ENCODE measurements around the gene OR52K2. TPM values are rescaled to one million over a fixed set of nuclear protein-coding genes. Genes with fewer than 3 reads are reported as not detected.

OR52K2 gene
- total and polyA plus RNA-seq, 2 donors (not counting 1 experiment from before 2014, with no cell fraction given): not detected

- H3K27me3 ChIP-seq (ENCODE audit: control insufficient read depth, insufficient read depth, low read length): no peaks in the 10 kb centered on the region
- no peaks in the 10 kb centered on the region for H3K79me2 ChIP-seq (ENCODE audit: control insufficient read depth, insufficient read depth, low read length)
- H3K36me3 ChIP-seq (ENCODE audit: control insufficient read depth, insufficient read depth, low read length): no peaks in the 10 kb centered on the region
- H3K4me3 ChIP-seq (replicated peaks in 1 of 4; ENCODE audit: control extremely low read depth in 1 of 4, insufficient read depth in 1 of 4, low read depth in 3 of 4, low read length in 4 of 4): no peak overlapping the region
- H3K27ac ChIP-seq (ENCODE audit: insufficient read depth, low read length): no peak overlapping the region
- H3K9me3 ChIP-seq (ENCODE audit: control insufficient read depth, insufficient read depth, low read depth, low read length): no peaks in the 10 kb centered on the region
- no peak overlapping the region for H3K4me2 ChIP-seq (ENCODE audit: extremely low read depth, insufficient read depth, low read length)
- no peaks in the 10 kb centered on the region for H4K20me1 ChIP-seq (ENCODE audit: control insufficient read depth, extremely low read depth, insufficient read depth, low read length)
- no peak overlapping the region for H3K9ac ChIP-seq (ENCODE audit: insufficient read depth, low read length)
- H2AFZ ChIP-seq (ENCODE audit: low read length): no peak overlapping the region
- peak in 1 of 2 donors; percentile 3 for DNase-seq (ENCODE audit: low read depth in 2 of 2)
- no peaks in the 10 kb centered on the region for H3K4me1 ChIP-seq (ENCODE audit: control insufficient read depth, extremely low read depth, insufficient read depth, low read length)
- no peak for TF ChIP-seq EZH2 (IDR thresholded peaks at IDR 0.05; ENCODE audit: low read length, missing control alignments)
- TF ChIP-seq, protein P1, sequence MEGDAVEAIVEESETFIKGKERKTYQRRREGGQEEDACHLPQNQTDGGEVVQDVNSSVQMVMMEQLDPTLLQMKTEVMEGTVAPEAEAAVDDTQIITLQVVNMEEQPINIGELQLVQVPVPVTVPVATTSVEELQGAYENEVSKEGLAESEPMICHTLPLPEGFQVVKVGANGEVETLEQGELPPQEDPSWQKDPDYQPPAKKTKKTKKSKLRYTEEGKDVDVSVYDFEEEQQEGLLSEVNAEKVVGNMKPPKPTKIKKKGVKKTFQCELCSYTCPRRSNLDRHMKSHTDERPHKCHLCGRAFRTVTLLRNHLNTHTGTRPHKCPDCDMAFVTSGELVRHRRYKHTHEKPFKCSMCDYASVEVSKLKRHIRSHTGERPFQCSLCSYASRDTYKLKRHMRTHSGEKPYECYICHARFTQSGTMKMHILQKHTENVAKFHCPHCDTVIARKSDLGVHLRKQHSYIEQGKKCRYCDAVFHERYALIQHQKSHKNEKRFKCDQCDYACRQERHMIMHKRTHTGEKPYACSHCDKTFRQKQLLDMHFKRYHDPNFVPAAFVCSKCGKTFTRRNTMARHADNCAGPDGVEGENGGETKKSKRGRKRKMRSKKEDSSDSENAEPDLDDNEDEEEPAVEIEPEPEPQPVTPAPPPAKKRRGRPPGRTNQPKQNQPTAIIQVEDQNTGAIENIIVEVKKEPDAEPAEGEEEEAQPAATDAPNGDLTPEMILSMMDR (conservative IDR thresholded peaks at IDR 0.05 in 1 of 2, IDR thresholded peaks at IDR 0.05 in 1 of 2; ENCODE audit: low read depth in 1 of 2, low read length in 2 of 2): no peak
Observed at GRCh38 chr11:4496557-4497248, 47.6 kb downstream of the OR52K2 start.

Other genes with a start within 250 kb of the OR52K2 start
- gene OR52B4, start 80.9 kb upstream of the OR52K2 start, total RNA-seq: not detected in 2 replicates
- gene OR52B4, start 80.9 kb upstream of the OR52K2 start, polyA plus RNA-seq: not detected in 2 replicates
- gene TRIM21, start 55.6 kb upstream of the OR52K2 start, total RNA-seq: 25.2 and 28.4 TPM in 2 replicates
- 22.9 and 30.5 TPM in 2 replicates for gene TRIM21, start 55.6 kb upstream of the OR52K2 start, polyA plus RNA-seq
- not detected in 2 replicates for gene OR52K1, start 33.4 kb downstream of the OR52K2 start, total RNA-seq
- not detected in 2 replicates for gene OR52K1, start 33.4 kb downstream of the OR52K2 start, polyA plus RNA-seq
- gene OR52M1, start 95.9 kb downstream of the OR52K2 start, total RNA-seq: not detected in 2 replicates
- not detected in 2 replicates for gene OR52M1, start 95.9 kb downstream of the OR52K2 start, polyA plus RNA-seq
- gene OR52I2, start 132.4 kb downstream of the OR52K2 start, total RNA-seq: not detected in 2 replicates
- gene OR52I2, start 132.4 kb downstream of the OR52K2 start, polyA plus RNA-seq: not detected in 2 replicates
- gene OR52I1, start 144.7 kb downstream of the OR52K2 start, total RNA-seq: not detected in 2 replicates
- not detected in 2 replicates for gene OR52I1, start 144.7 kb downstream of the OR52K2 start, polyA plus RNA-seq
- 11.1 and 12.1 TPM in 2 replicates for gene TRIM68, start 158.9 kb downstream of the OR52K2 start, total RNA-seq
- 6.5 and 6.6 TPM in 2 replicates for gene TRIM68, start 158.9 kb downstream of the OR52K2 start, polyA plus RNA-seq
- not detected in 2 replicates for gene OR51D1, start 188.2 kb downstream of the OR52K2 start, total RNA-seq
- not detected in 2 replicates for gene OR51D1, start 188.2 kb downstream of the OR52K2 start, polyA plus RNA-seq
- gene OR51E1, start 194.7 kb downstream of the OR52K2 start, total RNA-seq: not detected in 2 replicates
- not detected in 2 replicates for gene OR51E1, start 194.7 kb downstream of the OR52K2 start, polyA plus RNA-seq
- gene OR51E2, start 248.6 kb downstream of the OR52K2 start, total RNA-seq: not detected in 2 replicates
- 0.02 TPM in 1 of 2 replicates, not detected in the other for gene OR51E2, start 248.6 kb downstream of the OR52K2 start, polyA plus RNA-seq

Data from fibroblast of lung (primary cell).